HepG2 (cell line): ENCODE data around the gene ANKUB1. TPM values are rescaled to one million over a fixed set of nuclear protein-coding genes. Genes with fewer than 3 reads are reported as not detected.

ENCODE experiments used
- BCL3 ChIP-seq: sonication (generic); formaldehyde crosslinking; IDR thresholded peaks from 2 replicates; pipeline ENCODE4 v1.5.1; 2020; ENCODE audit warnings: mild to moderate bottlenecking, missing genetic modification reagents, moderate library complexity
- CSRNP1 ChIP-seq: sonication (generic); formaldehyde crosslinking; IDR thresholded peaks from 2 replicates; pipeline ENCODE4 v1.8.1; 2023; ENCODE audit warnings: mild to moderate bottlenecking, missing genetic modification reagents
- GTF3A ChIP-seq: sonication (generic); formaldehyde crosslinking; conservative IDR thresholded peaks from 2 replicates; pipeline ENCODE4 v1.4.0; 2020; ENCODE audit warnings: mild to moderate bottlenecking, missing genetic modification reagents
- HOXD1 ChIP-seq: sonication (generic); formaldehyde crosslinking; IDR thresholded peaks from 2 replicates; pipeline ENCODE4 v1.5.0; 2020; ENCODE audit warnings: missing genetic modification reagents
- PHF21A ChIP-seq: sonication (generic); formaldehyde crosslinking; IDR thresholded peaks from 2 replicates; pipeline ENCODE4 v1.5.0; 2020; ENCODE audit warnings: mild to moderate bottlenecking, missing genetic modification reagents
- SKI ChIP-seq: fragments of 450-650 bp; IDR thresholded peaks from one replicate; pipeline ENCODE4 v1.6.1; 2018; ENCODE audit warnings: mild to moderate bottlenecking; ENCODE audit not compliant: partially characterized antibody
- STAG1 ChIP-seq: sonication (generic); formaldehyde crosslinking; IDR thresholded peaks from 2 replicates; pipeline ENCODE4 v1.4.0; 2020; ENCODE audit warnings: missing genetic modification reagents
- ZNF430 ChIP-seq: sonication (generic); formaldehyde crosslinking; IDR thresholded peaks from 2 replicates; pipeline ENCODE4 v1.9.0; 2021; ENCODE audit warnings: mild to moderate bottlenecking, missing genetic modification reagents
- ZNF558 ChIP-seq: sonication (generic); formaldehyde crosslinking; IDR thresholded peaks from 2 replicates; pipeline ENCODE4 v1.9.0; 2022; ENCODE audit warnings: mild to moderate bottlenecking, missing genetic modification reagents, borderline replicate concordance
- ZNF576 ChIP-seq: sonication (generic); formaldehyde crosslinking; IDR thresholded peaks from 2 replicates; pipeline ENCODE4 v1.4.0; 2020; ENCODE audit warnings: mild to moderate bottlenecking, missing genetic modification reagents
- ZNF577 ChIP-seq: sonication (generic); formaldehyde crosslinking; IDR thresholded peaks from 2 replicates; pipeline ENCODE4 v1.4.0; 2020; ENCODE audit warnings: mild to moderate bottlenecking, low read depth, missing genetic modification reagents, borderline replicate concordance
- polyA plus RNA-seq, 8 experiments: library from polyadenylated mRNA; depleted of rRNA in 3 of 8; stranded (reverse) in 7 of 8; unstranded in 1 of 8; fragments of >200 nt; fragmentation: Illumina TruSeq in 4 of 8; extraction: Trizol in 4 of 8; gene quantifications; 2 replicates each; pipeline versions ENCODE4 v1.2.1 to v1.2.3, GENCODE V29; 2011 to 2016; ENCODE audit warnings: low read depth in 4 of 8, missing spikeins in 1 of 8, mixed read lengths in 1 of 8; ENCODE audit not compliant: insufficient read depth in 1 of 8
- total RNA-seq, 5 experiments: library from RNA; depleted of rRNA; stranded (reverse); fragments of >200 nt; fragmentation: Illumina TruSeq; extraction: Trizol; gene quantifications; 2 replicates each; pipeline ENCODE4 v1.2.3, GENCODE V29; 2016; ENCODE audit warnings: low read depth in 1 of 5
- TF ChIP-seq, protein P1 (sequence below): sonication (generic); formaldehyde crosslinking; IDR thresholded peaks from 2 replicates; pipeline ENCODE4 v1.5.0; 2020; ENCODE audit warnings: mild to moderate bottlenecking, missing genetic modification reagents, borderline replicate concordance
- TF ChIP-seq, protein P2 (sequence below): sonication (generic); formaldehyde crosslinking; IDR thresholded peaks from 2 replicates; pipeline ENCODE4 v1.5.1; 2020; ENCODE audit warnings: mild to moderate bottlenecking, moderate library complexity, missing genetic modification reagents
- TF ChIP-seq, protein P3 (sequence below): IDR thresholded peaks from 2 replicates; pipeline ENCODE4 v1.6.1; 2016; ENCODE audit warnings: mild to moderate bottlenecking, missing biosample characterization, missing genetic modification reagents

ANKUB1 gene
- total and polyA plus RNA-seq, 2 of the 13 experiments (the other 11 are each of a cell fraction or from before 2014, with no cell fraction given), result not detected

- TF ChIP-seq, protein P1, sequence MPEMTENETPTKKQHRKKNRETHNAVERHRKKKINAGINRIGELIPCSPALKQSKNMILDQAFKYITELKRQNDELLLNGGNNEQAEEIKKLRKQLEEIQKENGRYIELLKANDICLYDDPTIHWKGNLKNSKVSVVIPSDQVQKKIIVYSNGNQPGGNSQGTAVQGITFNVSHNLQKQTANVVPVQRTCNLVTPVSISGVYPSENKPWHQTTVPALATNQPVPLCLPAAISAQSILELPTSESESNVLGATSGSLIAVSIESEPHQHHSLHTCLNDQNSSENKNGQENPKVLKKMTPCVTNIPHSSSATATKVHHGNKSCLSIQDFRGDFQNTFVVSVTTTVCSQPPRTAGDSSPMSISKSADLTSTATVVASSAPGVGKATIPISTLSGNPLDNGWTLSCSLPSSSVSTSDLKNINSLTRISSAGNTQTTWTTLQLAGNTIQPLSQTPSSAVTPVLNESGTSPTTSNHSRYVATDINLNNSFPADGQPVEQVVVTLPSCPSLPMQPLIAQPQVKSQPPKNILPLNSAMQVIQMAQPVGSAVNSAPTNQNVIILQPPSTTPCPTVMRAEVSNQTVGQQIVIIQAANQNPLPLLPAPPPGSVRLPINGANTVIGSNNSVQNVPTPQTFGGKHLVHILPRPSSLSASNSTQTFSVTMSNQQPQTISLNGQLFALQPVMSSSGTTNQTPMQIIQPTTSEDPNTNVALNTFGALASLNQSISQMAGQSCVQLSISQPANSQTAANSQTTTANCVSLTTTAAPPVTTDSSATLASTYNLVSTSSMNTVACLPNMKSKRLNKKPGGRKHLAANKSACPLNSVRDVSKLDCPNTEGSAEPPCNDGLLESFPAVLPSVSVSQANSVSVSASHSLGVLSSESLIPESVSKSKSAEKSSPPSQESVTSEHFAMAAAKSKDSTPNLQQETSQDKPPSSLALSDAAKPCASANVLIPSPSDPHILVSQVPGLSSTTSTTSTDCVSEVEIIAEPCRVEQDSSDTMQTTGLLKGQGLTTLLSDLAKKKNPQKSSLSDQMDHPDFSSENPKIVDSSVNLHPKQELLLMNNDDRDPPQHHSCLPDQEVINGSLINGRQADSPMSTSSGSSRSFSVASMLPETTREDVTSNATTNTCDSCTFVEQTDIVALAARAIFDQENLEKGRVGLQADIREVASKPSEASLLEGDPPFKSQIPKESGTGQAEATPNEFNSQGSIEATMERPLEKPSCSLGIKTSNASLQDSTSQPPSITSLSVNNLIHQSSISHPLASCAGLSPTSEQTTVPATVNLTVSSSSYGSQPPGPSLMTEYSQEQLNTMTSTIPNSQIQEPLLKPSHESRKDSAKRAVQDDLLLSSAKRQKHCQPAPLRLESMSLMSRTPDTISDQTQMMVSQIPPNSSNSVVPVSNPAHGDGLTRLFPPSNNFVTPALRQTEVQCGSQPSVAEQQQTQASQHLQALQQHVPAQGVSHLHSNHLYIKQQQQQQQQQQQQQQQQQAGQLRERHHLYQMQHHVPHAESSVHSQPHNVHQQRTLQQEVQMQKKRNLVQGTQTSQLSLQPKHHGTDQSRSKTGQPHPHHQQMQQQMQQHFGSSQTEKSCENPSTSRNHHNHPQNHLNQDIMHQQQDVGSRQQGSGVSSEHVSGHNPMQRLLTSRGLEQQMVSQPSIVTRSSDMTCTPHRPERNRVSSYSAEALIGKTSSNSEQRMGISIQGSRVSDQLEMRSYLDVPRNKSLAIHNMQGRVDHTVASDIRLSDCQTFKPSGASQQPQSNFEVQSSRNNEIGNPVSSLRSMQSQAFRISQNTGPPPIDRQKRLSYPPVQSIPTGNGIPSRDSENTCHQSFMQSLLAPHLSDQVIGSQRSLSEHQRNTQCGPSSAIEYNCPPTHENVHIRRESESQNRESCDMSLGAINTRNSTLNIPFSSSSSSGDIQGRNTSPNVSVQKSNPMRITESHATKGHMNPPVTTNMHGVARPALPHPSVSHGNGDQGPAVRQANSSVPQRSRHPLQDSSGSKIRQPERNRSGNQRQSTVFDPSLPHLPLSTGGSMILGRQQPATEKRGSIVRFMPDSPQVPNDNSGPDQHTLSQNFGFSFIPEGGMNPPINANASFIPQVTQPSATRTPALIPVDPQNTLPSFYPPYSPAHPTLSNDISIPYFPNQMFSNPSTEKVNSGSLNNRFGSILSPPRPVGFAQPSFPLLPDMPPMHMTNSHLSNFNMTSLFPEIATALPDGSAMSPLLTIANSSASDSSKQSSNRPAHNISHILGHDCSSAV (CRISPR knock-in tag), result no peak
- 0 out of 2 replicates have a peak, but pooled peaks have one; percentile 11 for TF ChIP-seq STAG1
- TF ChIP-seq, protein P2, sequence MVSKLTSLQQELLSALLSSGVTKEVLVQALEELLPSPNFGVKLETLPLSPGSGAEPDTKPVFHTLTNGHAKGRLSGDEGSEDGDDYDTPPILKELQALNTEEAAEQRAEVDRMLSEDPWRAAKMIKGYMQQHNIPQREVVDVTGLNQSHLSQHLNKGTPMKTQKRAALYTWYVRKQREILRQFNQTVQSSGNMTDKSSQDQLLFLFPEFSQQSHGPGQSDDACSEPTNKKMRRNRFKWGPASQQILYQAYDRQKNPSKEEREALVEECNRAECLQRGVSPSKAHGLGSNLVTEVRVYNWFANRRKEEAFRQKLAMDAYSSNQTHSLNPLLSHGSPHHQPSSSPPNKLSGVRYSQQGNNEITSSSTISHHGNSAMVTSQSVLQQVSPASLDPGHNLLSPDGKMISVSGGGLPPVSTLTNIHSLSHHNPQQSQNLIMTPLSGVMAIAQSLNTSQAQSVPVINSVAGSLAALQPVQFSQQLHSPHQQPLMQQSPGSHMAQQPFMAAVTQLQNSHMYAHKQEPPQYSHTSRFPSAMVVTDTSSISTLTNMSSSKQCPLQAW, result peak; percentile 53
- TF ChIP-seq, protein P3, sequence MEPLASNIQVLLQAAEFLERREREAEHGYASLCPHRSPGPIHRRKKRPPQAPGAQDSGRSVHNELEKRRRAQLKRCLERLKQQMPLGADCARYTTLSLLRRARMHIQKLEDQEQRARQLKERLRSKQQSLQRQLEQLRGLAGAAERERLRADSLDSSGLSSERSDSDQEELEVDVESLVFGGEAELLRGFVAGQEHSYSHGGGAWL (CRISPR knock-in tag), result 0 out of 2 replicates have a peak, but pooled peaks have one; percentile 53
- no peak; the same call in 1 of the 2 replicates for TF ChIP-seq BCL3 (CRISPR knock-in tag)
- TF ChIP-seq SKI, result peak; percentile 16
- TF ChIP-seq ZNF558 (CRISPR knock-in tag), result peak; percentile 98
- TF ChIP-seq HOXD1 (CRISPR knock-in tag), result peak; percentile 40; the same call in 1 of the 2 replicates
- peak; percentile 6; the same call in 1 of the 2 replicates for TF ChIP-seq CSRNP1 (CRISPR knock-in tag)
- peak; percentile 61; the same call in 1 of the 2 replicates for TF ChIP-seq PHF21A (CRISPR knock-in tag)
- TF ChIP-seq ZNF430 (CRISPR knock-in tag), result peak; percentile 50; the same call in 1 of the 2 replicates
- TF ChIP-seq ZNF577 (CRISPR knock-in tag), result no peak
- no peak for TF ChIP-seq GTF3A (CRISPR knock-in tag)
- TF ChIP-seq ZNF576, result no peak
These were observed 20.4 kb upstream of the ANKUB1 start, which contains the start of gene RNF13 (continued) for GRCh38 chr3:149812606-149813366.
